CD4-positive, alpha-beta T cell treated with Interleukin-10 for 1 hour (primary cell): ENCODE measurements around the gene ERBB2.

ENCODE experiments used
- DNase-seq: peaks from one replicate; pipeline ENCODE4 v3.0.0-alpha.2; 2020

Gene ERBB2

DNA sequence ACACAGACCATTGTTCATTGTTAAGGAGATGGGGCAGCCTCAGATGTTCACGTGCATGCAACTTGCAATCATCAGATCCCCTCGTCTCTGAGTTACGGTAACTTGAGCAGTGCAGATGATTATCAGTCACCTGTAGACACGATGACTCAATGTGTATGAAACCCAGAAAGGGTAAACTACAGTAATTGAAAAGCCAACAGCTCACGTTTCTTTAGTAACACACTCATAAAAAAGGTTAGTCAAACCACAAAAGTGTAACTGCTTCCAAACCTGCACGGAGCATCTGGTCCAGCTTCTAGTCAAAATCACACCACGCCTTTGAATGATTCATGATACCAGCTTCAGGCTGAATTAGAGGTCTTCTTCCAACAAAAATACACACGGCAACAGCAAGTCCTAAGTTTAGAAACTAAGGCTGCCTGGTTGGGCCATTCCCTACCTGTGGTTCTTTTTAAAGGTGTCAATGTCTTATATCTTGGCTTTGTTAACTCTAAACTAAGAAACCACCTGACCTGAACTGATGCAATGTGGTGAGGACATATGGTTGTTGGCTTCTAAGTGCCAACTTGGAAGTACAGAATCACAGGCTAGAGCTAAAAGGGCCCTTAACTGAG is 70.2 kb downstream of the ERBB2 start:
- peak; percentile 82 for DNase-seq

DNA sequence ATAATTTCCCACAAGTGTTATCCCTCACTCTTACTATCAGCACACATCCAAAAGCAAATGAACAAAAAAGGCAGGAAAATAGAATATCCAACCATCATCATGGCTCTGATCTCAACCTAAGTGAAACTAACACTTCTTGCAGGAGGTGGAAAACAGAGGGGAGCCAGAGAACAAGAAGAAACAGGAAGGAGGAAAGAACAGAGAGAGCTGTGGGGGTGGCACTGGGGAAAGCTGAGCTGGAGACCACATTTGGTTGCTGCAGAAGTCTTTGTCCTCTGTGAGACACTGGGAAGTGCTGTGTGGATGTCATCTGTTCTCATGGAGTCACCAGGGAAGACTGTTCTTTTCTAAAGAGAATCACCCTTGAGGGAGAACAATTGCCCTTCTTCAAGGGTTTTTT is 72.6 kb downstream of the ERBB2 start:
- no peak for DNase-seq

- peak; percentile 64 for DNase-seq
Observed at GRCh38 chr17:39772987-39773934, 73.4 kb downstream of the ERBB2 start.

- DNase-seq = no peak
Observed at GRCh38 chr17:39774047-39774446, 74.2 kb downstream of the ERBB2 start.

DNA sequence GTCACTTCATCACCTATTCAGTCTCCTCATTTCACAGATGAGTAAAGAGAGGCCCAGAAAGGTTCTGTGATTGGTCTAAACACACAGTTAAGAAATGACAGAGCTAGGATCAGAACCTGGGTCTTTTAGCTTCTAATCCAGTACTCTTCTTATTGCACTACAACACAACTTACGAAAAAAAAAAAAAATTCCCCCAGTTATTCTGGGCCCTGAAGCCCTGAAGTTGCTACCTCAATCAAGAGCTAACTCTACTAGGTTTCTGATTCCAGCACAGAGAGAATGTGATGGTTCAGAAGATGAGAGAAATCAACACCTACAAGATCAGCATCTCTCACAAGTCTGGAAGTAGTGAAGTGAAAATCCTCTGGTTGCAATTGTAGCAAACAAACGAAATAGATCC is 75.2 kb downstream of the ERBB2 start:
- peak; percentile 44 for DNase-seq

GRCh38 chr17:39776252-39776651 is 76.4 kb downstream of the ERBB2 start:
- DNase-seq = peak; percentile 57

DNA sequence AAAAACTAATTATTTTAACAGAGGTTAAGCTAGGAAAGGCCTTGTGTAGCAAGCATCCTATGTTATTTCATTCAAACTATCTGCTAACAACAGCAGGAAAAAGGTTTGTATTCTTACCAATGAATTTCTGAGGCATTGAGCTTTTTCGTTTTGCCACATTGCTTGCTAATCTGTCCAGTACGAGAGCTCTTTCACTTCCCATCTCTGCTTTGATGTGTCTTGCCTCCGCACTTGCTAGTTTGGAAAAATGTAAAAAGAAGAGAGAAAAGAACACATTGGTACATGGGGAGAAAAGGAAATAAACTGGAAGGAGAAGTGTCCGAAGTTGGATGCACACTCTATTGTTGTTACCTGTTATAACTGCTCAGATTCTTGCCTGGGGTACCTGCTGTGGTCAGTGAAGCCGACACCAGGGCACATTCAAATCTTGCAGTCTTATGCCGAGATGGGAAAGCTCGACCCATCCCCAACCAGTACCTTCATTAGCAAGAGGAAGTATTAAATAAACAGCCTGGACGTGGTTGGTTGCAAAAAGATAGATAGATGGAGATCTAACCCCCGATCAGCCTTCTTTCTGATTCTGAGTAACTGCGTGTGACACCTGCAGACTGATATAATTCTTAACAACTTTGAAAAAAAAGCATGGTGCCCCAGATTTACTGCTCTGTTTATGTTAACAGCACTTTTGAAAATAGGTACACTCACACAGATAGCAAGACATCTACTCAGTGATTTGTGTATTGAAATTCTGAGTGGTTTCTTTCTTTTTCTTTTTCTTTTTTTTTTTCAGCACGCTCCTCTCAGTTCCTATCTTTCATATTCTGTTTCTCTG is 77.9 kb downstream of the ERBB2 start:
- DNase-seq = peak; percentile 61
